Memory B cell (primary cell): ENCODE measurements around the gene SFSWAP.

Experiments
- ATAC-seq: fragments of 150-1000 bp; cut with Tn5 transposase; 2 replicates; pipeline ENCODE4 v1.10.0; 2021; ENCODE audit warnings: low read depth, mild to moderate bottlenecking, moderate library complexity
- DNase-seq, 2 donors: peaks; one replicate each; pipeline ENCODE4 v3.0.0; 2022; ENCODE audit warnings: low spot score in 2 of 2
- H3K27ac Mint-ChIP-seq: one replicate; pipeline ENCODE4 v1.8.0; 2022; ENCODE audit warnings: mild to moderate bottlenecking, moderate library complexity, mixed read lengths
- H3K27me3 Mint-ChIP-seq: one replicate; pipeline ENCODE4 v1.8.0; 2022; ENCODE audit warnings: mixed read lengths
- H3K36me3 Mint-ChIP-seq: one replicate; pipeline ENCODE4 v1.8.0; 2022; ENCODE audit warnings: mild to moderate bottlenecking, mixed read lengths
- H3K4me1 Mint-ChIP-seq: one replicate; pipeline ENCODE4 v1.8.0; 2022; ENCODE audit warnings: mixed read lengths
- H3K4me3 Mint-ChIP-seq: one replicate; pipeline ENCODE4 v1.8.0; 2022; ENCODE audit warnings: mild to moderate bottlenecking, moderate library complexity, mixed read lengths
- H3K9me3 Mint-ChIP-seq: one replicate; pipeline ENCODE4 v1.8.0; 2022; ENCODE audit warnings: mixed read lengths

The SFSWAP gene

DNA sequence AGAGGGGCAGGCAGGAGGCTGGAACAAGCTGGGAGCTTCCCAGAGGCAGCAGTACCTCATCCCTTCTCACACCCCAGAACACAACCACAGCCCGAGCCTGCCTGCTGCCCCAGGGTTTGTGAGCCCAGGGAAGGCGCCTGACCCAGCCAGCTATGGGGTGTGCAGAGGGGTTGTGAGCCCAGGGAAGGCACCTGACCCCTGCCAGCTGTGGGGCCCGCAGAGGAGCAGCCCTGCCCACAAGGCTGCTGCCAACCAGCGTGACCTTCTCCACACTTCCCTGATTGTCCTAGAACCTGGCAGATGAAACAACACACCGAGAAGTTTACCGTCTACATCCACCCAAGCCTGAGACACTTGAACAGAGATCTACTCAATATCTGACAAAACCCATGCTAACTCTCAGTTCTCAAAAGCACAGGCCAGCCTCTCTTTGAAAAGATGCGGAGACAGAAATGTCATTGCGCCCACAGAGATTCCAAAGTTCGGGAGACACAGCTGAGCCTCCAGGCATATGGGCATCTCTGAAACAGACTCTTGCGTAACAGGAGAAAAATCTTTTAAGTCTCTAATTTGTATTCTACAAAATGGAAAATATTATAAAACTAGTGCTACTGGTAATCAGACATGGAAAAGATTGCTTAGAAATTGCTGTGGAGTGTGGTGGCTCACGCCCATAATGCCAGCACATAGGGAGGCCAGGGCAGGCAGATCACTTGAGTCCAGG, 47.3 kb downstream of the SFSWAP start:
- H3K4me3 Mint-ChIP-seq, result no peak overlapping the region
- ATAC-seq (no peak), DNase-seq (no peak)
- no peaks in the 10 kb centered on the region for H3K9me3 Mint-ChIP-seq
- no peaks in the 10 kb centered on the region for H3K27me3 Mint-ChIP-seq
- H3K27ac Mint-ChIP-seq, result no peak overlapping the region
- H3K36me3 Mint-ChIP-seq, result peaks cover 40% of the 10 kb centered on the region
- H3K4me1 Mint-ChIP-seq, result peaks cover 7% of the 10 kb centered on the region

DNA sequence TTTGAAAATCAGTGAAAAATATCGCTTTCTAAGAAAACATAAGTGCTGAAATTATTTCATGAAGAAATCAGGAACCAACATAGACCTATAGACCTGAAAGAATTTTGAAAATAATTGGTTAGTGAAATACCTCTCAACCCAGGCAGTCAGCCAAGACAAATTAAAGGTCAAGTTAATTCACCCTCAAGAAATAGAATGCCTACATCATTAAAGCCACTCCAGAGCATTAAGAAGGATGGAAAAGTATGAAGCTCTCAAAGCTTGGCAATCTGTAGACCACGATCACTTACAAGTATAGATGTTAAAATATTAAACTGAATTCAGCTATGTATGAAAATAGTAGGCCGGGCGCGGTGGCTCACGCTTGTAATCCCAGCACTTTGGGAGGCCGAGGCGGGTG, 48.3 kb downstream of the SFSWAP start:
- H3K4me3 Mint-ChIP-seq, result no peak overlapping the region
- H3K9me3 Mint-ChIP-seq, result no peaks in the 10 kb centered on the region
- DNase-seq, result no peak
- peaks cover 7% of the 10 kb centered on the region for H3K4me1 Mint-ChIP-seq
- peaks cover 34% of the 10 kb centered on the region for H3K36me3 Mint-ChIP-seq
- no peak overlapping the region for H3K27ac Mint-ChIP-seq
- H3K27me3 Mint-ChIP-seq, result no peaks in the 10 kb centered on the region
- ATAC-seq, result no peak

- no peak overlapping the region for H3K27ac Mint-ChIP-seq
- no peaks in the 10 kb centered on the region for H3K27me3 Mint-ChIP-seq
- H3K36me3 Mint-ChIP-seq, result peaks cover 31% of the 10 kb centered on the region
- H3K4me3 Mint-ChIP-seq, result no peak overlapping the region
- DNase-seq (no peak), ATAC-seq (no peak)
- no peaks in the 10 kb centered on the region for H3K9me3 Mint-ChIP-seq
- peaks cover 13% of the 10 kb centered on the region for H3K4me1 Mint-ChIP-seq
These were observed 50.7 kb downstream of the SFSWAP start for GRCh38 chr12:131761638-131762037.

GRCh38 chr12:131764738-131765137, 53.8 kb downstream of the SFSWAP start:
- Mint-ChIP-seq H3K36me3 (peaks cover 26% of the 10 kb centered on the region), H3K27me3 (no peaks in the 10 kb centered on the region), H3K9me3 (no peaks in the 10 kb centered on the region), H3K4me3 (no peak overlapping the region), H3K4me1 (peaks cover 14% of the 10 kb centered on the region), H3K27ac (no peak overlapping the region)
- no peak for DNase-seq
- ATAC-seq, result no peak

DNA sequence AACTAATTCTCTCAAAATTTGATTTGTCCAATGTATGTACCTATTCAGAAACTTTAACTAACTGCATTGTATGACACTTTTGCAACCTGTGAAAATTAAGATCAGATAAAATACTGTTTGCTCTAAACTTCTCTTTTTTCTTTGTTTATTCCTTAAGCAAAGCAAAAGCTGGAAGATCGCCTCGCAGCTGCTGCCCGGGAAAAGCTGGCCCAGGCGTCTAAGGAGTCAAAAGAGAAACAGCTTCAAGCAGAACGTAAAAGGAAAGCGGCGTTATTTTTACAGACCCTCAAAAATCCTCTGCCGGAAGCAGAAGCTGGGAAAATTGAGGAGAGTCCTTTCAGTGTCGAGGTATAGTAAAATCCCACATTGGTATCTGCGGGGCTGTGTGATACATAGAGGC, 55.1 kb downstream of the SFSWAP start:
- Mint-ChIP-seq H3K4me1 (peaks cover 19% of the 10 kb centered on the region), H3K9me3 (no peaks in the 10 kb centered on the region), H3K36me3 (peaks cover 25% of the 10 kb centered on the region), H3K27me3 (no peaks in the 10 kb centered on the region), H3K4me3 (no peak overlapping the region), H3K27ac (peak overlapping the region; percentile 81)
- DNase-seq (no peak), ATAC-seq (no peak)

DNA sequence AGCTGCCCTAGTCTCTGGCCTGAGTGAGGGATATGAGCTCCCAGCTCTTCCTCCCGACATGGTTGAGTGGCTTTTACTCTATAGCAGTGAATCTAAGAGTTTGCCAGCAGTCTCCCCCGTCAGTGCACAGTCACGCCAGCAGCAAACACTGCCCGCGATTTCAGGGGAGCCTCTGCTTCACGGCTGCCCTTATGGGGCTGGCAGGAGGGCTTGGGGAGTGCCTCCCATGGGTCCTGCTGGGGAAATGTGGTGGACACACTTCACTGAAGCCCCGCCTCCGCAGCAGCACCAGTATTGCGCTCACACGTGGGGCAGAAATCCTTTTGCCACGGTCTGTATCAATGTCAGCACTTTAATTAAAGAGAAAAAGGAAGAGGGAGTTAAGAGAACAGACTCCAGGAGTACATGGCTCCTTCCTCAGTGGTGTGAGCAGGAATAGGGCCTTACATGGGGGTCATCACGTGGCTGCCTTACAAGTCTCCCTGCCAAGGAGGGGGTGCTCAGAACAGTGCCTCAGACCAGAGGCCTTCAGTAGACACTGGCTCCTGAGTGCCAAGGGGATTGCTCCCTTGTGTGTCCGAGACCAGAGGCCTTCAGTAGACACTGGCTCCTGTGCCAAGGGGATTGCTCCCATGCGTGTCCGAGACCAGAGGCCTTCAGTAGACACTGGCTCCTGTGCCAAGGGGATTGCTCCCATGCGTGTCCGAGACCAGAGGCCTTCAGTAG, 55.7 kb downstream of the SFSWAP start:
- no peak for DNase-seq
- Mint-ChIP-seq H3K4me3 (peak overlapping the region; percentile 63), H3K27ac (peak overlapping the region; percentile 81), H3K27me3 (no peaks in the 10 kb centered on the region), H3K9me3 (no peaks in the 10 kb centered on the region), H3K36me3 (peaks cover 21% of the 10 kb centered on the region), H3K4me1 (peaks cover 20% of the 10 kb centered on the region)
- peak; percentile 86 for ATAC-seq

DNA sequence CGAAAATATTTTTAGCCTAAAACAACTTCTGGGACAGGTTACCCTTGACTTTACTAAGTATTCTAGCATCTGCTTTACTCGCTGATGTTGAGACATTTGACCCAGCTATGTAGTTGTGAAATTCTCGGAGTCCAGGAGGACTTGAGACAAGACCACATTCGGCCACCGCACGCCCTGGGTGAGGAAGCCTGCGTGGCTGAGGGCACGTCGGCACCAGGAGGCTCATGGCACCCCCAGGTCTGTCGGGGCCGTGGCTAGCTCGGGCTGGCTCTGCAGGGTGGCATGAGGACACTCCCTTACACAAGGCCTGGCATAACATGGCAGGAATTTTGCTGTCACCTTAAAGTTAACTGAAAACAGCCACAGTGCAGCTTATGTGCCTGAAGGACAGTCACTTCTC, 59.2 kb downstream of the SFSWAP start:
- DNase-seq (no peak), ATAC-seq (no peak)
- peaks cover 21% of the 10 kb centered on the region for H3K36me3 Mint-ChIP-seq
- H3K27me3 Mint-ChIP-seq, result no peaks in the 10 kb centered on the region
- H3K4me3 Mint-ChIP-seq, result no peak overlapping the region
- no peak overlapping the region for H3K27ac Mint-ChIP-seq
- H3K4me1 Mint-ChIP-seq, result peaks cover 47% of the 10 kb centered on the region
- H3K9me3 Mint-ChIP-seq, result no peaks in the 10 kb centered on the region

- peak overlapping the region; percentile 61 for H3K27ac Mint-ChIP-seq
- H3K36me3 Mint-ChIP-seq, result peaks cover 15% of the 10 kb centered on the region
- no peaks in the 10 kb centered on the region for H3K27me3 Mint-ChIP-seq
- no peaks in the 10 kb centered on the region for H3K9me3 Mint-ChIP-seq
- ATAC-seq, result no peak
- peaks cover 43% of the 10 kb centered on the region for H3K4me1 Mint-ChIP-seq
- DNase-seq, result no peak
- no peak overlapping the region for H3K4me3 Mint-ChIP-seq
These were observed 61.1 kb downstream of the SFSWAP start for GRCh38 chr12:131771965-131772364.

GRCh38 chr12:131773582-131774221, 62.8 kb downstream of the SFSWAP start:
- no peaks in the 10 kb centered on the region for H3K9me3 Mint-ChIP-seq
- peak overlapping the region; percentile 86 for H3K4me3 Mint-ChIP-seq
- ATAC-seq (peak; percentile 77), DNase-seq (peak; percentile 43 to 47)
- H3K4me1 Mint-ChIP-seq, result peaks cover 45% of the 10 kb centered on the region
- H3K27ac Mint-ChIP-seq, result peak overlapping the region; percentile 94
- no peaks in the 10 kb centered on the region for H3K27me3 Mint-ChIP-seq
- peaks cover 14% of the 10 kb centered on the region for H3K36me3 Mint-ChIP-seq

GRCh38 chr12:131774576-131775391, 63.9 kb downstream of the SFSWAP start:
- DNase-seq, result no peak
- no peaks in the 10 kb centered on the region for H3K9me3 Mint-ChIP-seq
- peak overlapping the region; percentile 37 for H3K4me3 Mint-ChIP-seq
- H3K4me1 Mint-ChIP-seq, result peaks cover 45% of the 10 kb centered on the region
- peaks cover 17% of the 10 kb centered on the region for H3K36me3 Mint-ChIP-seq
- peak overlapping the region; percentile 94 for H3K27ac Mint-ChIP-seq
- no peaks in the 10 kb centered on the region for H3K27me3 Mint-ChIP-seq
- no peak for ATAC-seq

GRCh38 chr12:131775392-131776236, 64.7 kb downstream of the SFSWAP start:
- ATAC-seq, result no peak
- Mint-ChIP-seq H3K4me3 (peak overlapping the region; percentile 37), H3K9me3 (no peaks in the 10 kb centered on the region)

DNA sequence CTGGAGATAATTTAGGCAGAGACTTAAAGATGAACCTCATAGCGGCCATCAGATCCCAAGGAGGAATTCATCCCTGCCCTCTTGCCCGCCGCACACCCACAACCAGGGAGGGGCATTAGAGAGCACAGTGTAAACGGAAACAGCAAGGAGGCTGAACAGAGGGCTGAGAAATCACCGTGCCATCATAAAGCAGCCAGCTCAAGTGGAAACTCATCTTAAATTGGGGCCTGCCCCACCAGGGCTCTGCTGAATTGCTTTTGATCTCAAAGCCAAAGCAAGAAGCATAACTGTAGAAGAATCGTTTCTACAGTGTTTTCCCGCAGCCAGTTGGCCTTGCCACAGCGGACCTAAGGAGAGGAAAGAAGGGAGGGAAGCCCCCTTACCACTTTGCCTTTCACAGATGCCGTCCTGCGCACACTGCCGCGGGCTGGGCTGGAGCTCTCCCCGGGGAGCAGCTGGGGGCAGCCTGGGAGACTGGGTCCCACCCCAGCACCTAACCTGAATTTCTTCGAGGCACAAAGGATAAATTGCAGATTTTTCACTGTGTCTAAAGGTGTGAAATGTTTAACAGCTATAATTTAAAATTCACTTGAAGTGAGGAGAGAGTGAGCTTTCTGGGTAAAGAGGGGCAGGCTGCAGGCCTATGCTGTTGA, 65.5 kb downstream of the SFSWAP start:
- H3K27ac Mint-ChIP-seq, result peak overlapping the region; percentile 77
- peaks cover 36% of the 10 kb centered on the region for H3K4me1 Mint-ChIP-seq
- DNase-seq (peak in 1 of 2 donors; percentile 27), ATAC-seq (peak; percentile 66)
- peak overlapping the region; percentile 37 for H3K4me3 Mint-ChIP-seq
- peaks cover 16% of the 10 kb centered on the region for H3K36me3 Mint-ChIP-seq
- no peaks in the 10 kb centered on the region for H3K9me3 Mint-ChIP-seq
- H3K27me3 Mint-ChIP-seq, result no peaks in the 10 kb centered on the region

More at GRCh38 chr12:131775392-131776236, 64.7 kb downstream of the SFSWAP start:
- Mint-ChIP-seq H3K4me1 (peaks cover 44% of the 10 kb centered on the region), H3K27ac (peak overlapping the region; percentile 94), H3K27me3 (no peaks in the 10 kb centered on the region), H3K36me3 (peaks cover 18% of the 10 kb centered on the region)
- no peak for DNase-seq
